ENCODE results near the gene TP53I13.

TP53I13 gene

DNA sequence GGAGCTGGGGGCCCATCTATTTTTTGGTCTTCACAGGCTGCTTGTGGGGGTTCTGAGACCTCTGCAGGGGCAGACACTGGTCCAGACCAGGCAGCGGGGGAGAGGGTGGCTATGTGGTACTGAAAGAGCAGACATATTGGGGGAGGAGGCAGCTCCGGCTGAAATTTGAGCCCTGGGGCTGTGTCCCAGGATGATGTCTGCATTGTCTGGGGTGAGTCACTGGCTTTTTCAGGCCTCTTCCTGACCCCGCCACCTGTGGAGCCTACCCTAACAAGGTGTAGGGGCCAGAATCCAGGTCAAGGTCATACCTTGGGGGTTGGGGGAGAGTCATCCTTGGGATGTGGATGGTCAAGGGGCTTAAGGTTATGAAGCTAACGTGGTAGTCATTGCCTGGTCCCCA lies 51.8 kb downstream of the TP53I13 start:
- Histone ChIP-seq H2AFZ (ENCODE audit: low read depth, low read length) (no peak overlapping the region), H3K79me2 (ENCODE audit: low read length) (no peaks in the 10 kb centered on the region), H3K9ac (ENCODE audit: low read length) (no peak overlapping the region), H3K4me2 (ENCODE audit: low read length) (no peak overlapping the region), H3K4me1 (ENCODE audit: low read length) (peaks cover 9% of the 10 kb centered on the region; the same call in 1 of the 2 replicates), H3K9me3 (ENCODE audit: insufficient read depth, low read length) (no peaks in the 10 kb centered on the region), H3K36me3 (replicated peaks; ENCODE audit: low read depth, low read length) (no peaks in the 10 kb centered on the region), H3K4me3 (ENCODE audit: low read length) (no peak overlapping the region), H3K27me3 (ENCODE audit: low read depth, low read length) (no peaks in the 10 kb centered on the region; the same call in 1 of the 2 replicates), H4K20me1 (ENCODE audit: insufficient read depth, low read length) (peaks cover 6% of the 10 kb centered on the region), H3K27ac (ENCODE audit: low read length) (no peak overlapping the region)
- TF ChIP-seq EZH2phosphoT487 (IDR thresholded peaks at IDR 0.05; ENCODE audit: low read depth), result no peak
- TF ChIP-seq, protein P1, sequence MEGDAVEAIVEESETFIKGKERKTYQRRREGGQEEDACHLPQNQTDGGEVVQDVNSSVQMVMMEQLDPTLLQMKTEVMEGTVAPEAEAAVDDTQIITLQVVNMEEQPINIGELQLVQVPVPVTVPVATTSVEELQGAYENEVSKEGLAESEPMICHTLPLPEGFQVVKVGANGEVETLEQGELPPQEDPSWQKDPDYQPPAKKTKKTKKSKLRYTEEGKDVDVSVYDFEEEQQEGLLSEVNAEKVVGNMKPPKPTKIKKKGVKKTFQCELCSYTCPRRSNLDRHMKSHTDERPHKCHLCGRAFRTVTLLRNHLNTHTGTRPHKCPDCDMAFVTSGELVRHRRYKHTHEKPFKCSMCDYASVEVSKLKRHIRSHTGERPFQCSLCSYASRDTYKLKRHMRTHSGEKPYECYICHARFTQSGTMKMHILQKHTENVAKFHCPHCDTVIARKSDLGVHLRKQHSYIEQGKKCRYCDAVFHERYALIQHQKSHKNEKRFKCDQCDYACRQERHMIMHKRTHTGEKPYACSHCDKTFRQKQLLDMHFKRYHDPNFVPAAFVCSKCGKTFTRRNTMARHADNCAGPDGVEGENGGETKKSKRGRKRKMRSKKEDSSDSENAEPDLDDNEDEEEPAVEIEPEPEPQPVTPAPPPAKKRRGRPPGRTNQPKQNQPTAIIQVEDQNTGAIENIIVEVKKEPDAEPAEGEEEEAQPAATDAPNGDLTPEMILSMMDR (IDR thresholded peaks at IDR 0.05; ENCODE audit: low read depth, low read length), result no peak

DNA sequence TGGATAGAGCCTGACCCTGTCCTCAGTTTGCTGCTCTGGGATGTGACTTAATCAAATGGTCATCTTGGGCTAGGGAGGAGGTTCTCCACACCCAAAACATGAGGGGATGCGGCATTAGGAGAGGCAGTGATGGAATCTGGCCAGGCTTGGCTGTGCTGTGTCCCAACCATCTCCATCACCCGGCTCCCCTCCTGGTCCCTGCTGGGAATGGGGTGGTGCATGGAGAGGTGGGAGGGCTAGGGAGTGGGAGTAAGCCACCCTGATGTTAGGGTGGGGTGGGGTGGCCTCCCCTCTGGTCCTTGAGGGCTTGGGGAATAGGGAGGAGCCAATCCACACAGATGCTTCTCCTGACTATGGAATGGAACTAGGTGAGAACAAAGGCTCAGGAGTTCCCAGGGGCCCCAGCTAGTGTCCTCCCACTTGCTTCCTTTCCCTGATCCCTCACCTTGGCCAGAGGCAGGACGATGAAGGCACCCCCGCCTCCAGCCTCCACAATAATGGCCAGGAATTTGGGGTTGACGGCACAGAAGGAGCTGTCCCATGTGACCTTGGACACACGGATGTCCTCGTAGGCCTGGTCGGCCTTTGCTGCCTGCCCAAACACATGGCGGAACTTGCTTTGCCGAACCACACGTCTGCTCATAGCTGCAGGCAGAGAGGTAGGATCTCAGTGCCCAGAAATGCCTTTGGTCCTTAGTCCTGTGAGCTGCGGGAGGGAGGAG lies 52.4 kb downstream of the TP53I13 start:
- Histone ChIP-seq H3K4me3 (ENCODE audit: low read length) (no peak overlapping the region), H3K4me2 (ENCODE audit: low read length) (no peak overlapping the region), H3K9ac (ENCODE audit: low read length) (no peak overlapping the region), H4K20me1 (ENCODE audit: insufficient read depth, low read length) (peaks cover 6% of the 10 kb centered on the region), H3K27me3 (ENCODE audit: low read depth, low read length) (no peaks in the 10 kb centered on the region; the same call in 1 of the 2 replicates), H3K9me3 (ENCODE audit: insufficient read depth, low read length) (no peaks in the 10 kb centered on the region), H3K36me3 (replicated peaks; ENCODE audit: low read depth, low read length) (no peaks in the 10 kb centered on the region), H3K27ac (ENCODE audit: low read length) (no peak overlapping the region), H3K4me1 (ENCODE audit: low read length) (peaks cover 8% of the 10 kb centered on the region; the same call in 1 of the 2 replicates), H3K79me2 (ENCODE audit: low read length) (no peaks in the 10 kb centered on the region), H2AFZ (ENCODE audit: low read depth, low read length) (no peak overlapping the region)
- TF ChIP-seq EZH2phosphoT487 (IDR thresholded peaks at IDR 0.05; ENCODE audit: low read depth), result no peak
- TF ChIP-seq, protein P1 (IDR thresholded peaks at IDR 0.05; ENCODE audit: low read depth, low read length), result no peak

- Histone ChIP-seq H3K36me3 (replicated peaks; ENCODE audit: low read depth, low read length) (no peaks in the 10 kb centered on the region), H3K79me2 (ENCODE audit: low read length) (no peaks in the 10 kb centered on the region), H3K9me3 (ENCODE audit: insufficient read depth, low read length) (no peaks in the 10 kb centered on the region), H3K9ac (ENCODE audit: low read length) (peak overlapping the region; percentile 36; the same call in 1 of the 2 replicates), H2AFZ (ENCODE audit: low read depth, low read length) (no peak overlapping the region), H3K27ac (ENCODE audit: low read length) (no peak overlapping the region), H4K20me1 (ENCODE audit: insufficient read depth, low read length) (0 out of 2 replicates have a peak, but pooled peaks cover 1% of the 10 kb centered on the region), H3K27me3 (ENCODE audit: low read depth, low read length) (no peaks in the 10 kb centered on the region; the same call in 1 of the 2 replicates), H3K4me1 (ENCODE audit: low read length) (peaks cover 7% of the 10 kb centered on the region; the same call in 1 of the 2 replicates), H3K4me3 (ENCODE audit: low read length) (peak overlapping the region; percentile 80), H3K4me2 (ENCODE audit: low read length) (peak overlapping the region; percentile 69)
- TF ChIP-seq, protein P1 (IDR thresholded peaks at IDR 0.05; ENCODE audit: low read depth, low read length), result no peak
- TF ChIP-seq EZH2phosphoT487 (IDR thresholded peaks at IDR 0.05; ENCODE audit: low read depth), result no peak
These were observed 53.3 kb downstream of the TP53I13 start for GRCh38 chr17:29621751-29622194.

All from OCI-LY3 (cell line).